ENCODE measurements around the gene CEP57. TPM values are rescaled to one million over a fixed set of nuclear protein-coding genes. Genes with fewer than 3 reads are reported as not detected.
A peak's percentile ranks its signal among the peaks of the same experiment; 100 is the strongest.

Gene CEP57
- 17.3 and 22.8 TPM in 2 replicates for total RNA-seq

DNA sequence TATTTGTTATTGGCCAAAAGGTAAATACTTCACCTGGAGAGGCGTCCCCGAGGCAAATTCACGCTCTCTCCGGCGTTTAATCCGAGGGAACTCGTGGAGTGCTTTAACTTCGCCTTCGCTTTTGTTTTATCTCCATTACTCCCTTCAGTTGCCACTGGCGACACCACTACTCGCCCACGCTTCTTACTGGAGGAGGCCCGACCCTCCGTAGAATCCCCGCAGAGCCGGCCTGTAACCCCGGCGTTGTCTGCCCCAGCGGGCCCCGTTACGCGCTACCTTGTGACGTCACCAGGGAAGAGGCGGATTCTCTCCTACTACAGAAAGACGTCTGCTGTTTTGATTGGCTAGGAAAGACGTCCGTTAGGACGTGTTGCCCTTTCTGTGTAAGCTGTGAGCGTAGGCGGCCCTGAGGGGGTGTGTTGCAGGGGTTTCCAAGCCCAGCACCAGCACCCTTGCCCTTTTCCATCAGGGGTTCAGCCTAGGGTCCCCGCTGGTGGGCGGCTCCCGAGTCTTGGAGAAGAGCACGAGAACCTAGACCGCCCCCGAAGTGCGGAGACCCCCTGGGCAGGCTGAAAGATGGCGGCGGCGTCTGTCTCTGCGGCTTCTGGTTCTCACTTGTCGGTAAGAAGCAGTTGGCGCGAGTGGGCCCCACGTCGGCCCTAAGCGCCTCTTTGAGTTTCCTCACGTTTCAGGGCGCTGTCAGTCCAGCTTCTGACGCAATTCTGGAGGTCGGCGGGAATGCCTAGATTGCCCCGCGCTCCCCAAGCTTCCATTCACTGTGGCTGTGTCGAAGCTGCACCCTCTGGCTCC is at the start of gene CEP57:
TSS of gene CEP57 (plus strand) at position 376 of the 810 bp plus-strand sequence. CDS start at position 577, 201 bp downstream.
- DNase-seq (ENCODE audit: extremely low read depth, low read depth, low spot score) = peak; percentile 90

DNA sequence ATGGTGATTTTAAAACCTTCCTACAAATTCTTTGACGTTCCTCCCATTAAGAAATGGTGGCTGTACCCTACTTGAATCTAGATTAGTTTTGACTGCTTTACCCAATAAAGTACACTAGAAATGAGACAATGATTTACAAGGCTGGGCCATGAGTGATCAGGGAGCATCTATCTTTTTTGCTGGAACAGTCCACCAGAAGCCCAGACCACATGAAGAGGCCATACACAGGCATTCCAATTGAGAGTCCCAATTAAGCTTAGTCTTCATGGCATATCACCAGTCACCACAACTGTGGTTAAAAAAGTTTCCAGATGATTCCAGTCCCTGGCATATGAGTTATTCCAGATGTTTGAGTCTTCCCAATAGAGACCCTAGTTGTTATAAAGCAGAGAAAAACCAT is 40.2 kb upstream of the CEP57 start:
- DNase-seq (ENCODE audit: extremely low read depth, low read depth, low spot score) = no peak

DNA sequence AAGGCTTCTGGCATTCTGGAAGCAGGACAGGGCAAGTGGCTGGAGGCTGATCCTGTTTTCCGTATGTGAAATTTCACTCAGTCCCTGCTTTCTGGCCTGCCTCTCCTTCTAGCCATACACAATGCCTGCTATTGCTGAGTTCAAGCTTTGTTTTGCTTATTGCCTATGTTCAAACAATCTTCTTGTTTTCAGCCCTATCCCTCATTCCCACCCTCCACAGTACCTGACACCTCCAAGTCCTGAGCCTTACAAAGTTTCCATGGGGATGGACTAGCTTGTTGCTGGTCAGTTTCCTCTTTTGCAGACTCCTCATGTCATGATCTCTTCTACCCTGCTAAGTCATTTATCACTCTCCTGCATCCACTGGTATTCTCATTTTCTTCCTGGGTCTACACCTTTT is 38.8 kb upstream of the CEP57 start:
- no peak for DNase-seq (ENCODE audit: extremely low read depth, low read depth, low spot score)

DNA sequence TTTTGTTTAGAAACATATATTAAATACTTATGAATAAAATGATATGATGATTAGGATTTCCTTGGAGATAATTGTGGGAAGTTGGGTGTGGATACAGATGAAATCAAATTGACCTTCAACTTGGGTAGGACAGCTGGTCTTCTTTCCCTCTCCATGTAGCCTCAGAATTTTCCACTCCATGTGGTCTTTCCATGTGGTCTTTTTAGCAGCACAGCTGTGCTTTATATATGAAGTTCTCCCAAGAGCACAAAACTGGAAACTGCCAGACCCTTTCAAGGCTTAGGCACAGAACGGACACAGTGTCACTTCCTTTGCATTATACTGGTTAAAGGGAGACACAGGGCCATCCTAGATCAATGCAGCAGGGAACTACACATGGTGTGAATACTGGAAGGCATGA is 29.4 kb upstream of the CEP57 start:
- no peak for DNase-seq (ENCODE audit: extremely low read depth, low read depth, low spot score)

- no peak for DNase-seq (ENCODE audit: extremely low read depth, low read depth, low spot score)
These were observed 27.8 kb upstream of the CEP57 start for GRCh38 chr11:95762534-95762933.

DNA sequence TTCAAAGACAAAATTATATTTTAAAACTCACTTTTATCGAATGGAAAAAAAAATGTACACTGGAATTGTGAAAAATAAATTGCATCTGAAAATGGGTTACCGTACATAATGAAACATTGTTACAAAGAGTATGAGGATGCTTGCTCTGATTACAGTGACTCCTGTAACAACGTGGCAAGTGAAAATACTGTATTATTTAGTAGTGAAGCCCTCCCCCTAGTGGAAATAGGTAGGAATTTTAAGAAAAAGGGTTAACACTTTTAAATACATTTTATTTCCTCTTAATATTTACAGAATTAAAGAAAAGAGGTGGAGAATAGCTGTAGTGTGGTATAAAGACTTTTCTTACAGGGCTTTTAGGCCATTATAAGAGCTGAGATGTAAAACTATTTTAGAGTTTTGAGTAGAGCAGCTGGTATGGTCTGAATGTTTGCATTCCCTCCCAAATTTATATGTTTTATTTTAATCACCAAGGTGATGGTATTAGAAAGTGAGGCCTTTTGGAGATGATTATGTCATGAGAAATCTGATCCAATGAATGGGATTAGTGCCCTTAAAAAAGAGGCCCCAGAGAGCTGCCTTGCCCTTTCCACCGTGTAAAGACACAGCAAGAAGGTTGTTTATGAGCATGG is 25.9 kb upstream of the CEP57 start:
- DNase-seq (ENCODE audit: extremely low read depth, low read depth, low spot score) = peak; percentile 16

GRCh38 chr11:95766701-95767100 is 23.6 kb upstream of the CEP57 start:
- DNase-seq (ENCODE audit: extremely low read depth, low read depth, low spot score) = no peak

- no peak for DNase-seq (ENCODE audit: extremely low read depth, low read depth, low spot score)
These were observed 22.8 kb upstream of the CEP57 start for GRCh38 chr11:95767498-95767897.

- DNase-seq (ENCODE audit: extremely low read depth, low read depth, low spot score) = no peak
These were observed 21.8 kb upstream of the CEP57 start for GRCh38 chr11:95768521-95768920.

DNA sequence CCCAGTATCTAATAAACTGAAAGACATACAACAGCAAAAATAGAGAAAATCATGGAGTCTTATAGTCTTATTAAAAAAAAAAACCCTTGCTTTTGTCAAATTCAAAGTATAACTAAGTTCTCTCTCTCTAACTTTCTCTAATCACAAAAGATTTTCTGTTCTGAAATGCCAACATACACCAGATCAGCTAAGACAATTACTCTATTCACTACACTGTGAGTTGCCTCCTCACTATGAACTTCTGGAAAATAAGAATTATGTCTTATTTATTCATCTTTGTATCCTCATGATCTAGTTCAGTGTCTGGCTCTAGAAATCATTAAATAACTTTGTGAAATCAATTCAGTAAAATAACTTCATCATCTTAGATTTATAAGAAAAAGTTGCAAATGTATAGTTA is 13.4 kb upstream of the CEP57 start:
- DNase-seq (ENCODE audit: extremely low read depth, low read depth, low spot score) = no peak

DNA sequence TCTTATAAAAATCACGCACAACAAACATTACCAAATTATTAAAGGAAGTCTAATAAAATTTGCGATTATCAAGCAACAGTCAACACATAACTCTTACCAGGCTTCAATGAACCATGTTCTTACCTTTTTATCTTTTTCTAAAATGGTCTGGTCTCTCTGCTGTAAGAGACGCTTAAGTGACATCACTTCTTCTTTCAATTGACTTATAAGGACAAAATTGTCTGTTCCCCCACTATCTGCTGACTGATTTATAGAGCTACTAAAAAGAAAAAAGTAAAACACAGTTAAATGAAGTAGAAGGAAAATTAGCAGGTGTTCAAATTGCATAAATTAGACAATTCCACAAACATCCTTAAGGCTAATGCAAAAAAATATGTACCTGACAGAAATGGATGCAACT is 11.6 kb upstream of the CEP57 start:
- no peak for DNase-seq (ENCODE audit: extremely low read depth, low read depth, low spot score)

DNA sequence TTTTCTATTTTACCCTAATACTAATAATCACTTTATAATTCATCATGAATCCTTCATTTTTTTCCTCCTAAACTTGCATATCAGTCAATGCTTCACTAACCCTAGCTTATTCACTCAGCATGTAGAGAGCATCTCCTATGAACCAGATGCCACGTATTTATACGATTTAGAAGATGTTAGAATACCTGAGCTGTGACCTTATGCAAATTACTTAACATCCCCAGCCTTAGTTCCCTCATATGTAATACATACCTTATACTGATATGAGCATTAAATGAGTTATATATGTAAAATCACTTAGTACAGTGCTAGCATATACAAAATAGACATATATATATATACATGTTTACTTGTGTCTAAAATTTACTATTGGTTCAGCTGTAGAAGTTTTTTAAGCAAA is 9.8 kb upstream of the CEP57 start:
- DNase-seq (ENCODE audit: extremely low read depth, low read depth, low spot score) = no peak

DNA sequence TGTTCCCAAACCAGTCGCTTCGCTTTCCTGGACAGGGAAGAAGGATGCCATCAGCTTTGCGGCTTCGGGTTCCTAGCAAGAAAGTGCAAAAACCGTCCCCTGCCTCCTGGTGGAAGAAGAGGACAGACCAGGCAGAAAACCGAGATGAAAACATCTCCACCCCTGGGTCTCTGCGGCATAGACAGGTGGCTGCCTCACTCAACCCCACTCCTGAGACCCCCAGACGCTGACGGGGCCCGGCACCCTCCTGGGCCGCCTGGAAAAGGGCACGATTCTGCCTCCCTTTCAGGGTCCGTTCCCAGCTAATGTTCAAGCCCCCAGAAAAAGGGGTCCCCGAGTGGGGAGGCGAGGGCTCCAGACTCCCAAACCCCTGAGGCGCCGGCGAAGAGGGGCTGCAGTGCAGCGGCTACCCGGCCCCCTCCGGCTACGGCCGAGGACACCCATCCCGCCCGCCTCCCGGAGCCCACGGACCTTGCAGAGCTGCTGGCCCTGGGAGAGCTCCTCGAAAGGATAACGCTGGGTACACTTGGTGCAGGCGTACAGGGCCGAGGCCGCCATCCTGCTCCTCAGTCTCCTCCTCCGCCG is 1.3 kb upstream of the CEP57 start:
- DNase-seq (ENCODE audit: extremely low read depth, low read depth, low spot score) = no peak

DNA sequence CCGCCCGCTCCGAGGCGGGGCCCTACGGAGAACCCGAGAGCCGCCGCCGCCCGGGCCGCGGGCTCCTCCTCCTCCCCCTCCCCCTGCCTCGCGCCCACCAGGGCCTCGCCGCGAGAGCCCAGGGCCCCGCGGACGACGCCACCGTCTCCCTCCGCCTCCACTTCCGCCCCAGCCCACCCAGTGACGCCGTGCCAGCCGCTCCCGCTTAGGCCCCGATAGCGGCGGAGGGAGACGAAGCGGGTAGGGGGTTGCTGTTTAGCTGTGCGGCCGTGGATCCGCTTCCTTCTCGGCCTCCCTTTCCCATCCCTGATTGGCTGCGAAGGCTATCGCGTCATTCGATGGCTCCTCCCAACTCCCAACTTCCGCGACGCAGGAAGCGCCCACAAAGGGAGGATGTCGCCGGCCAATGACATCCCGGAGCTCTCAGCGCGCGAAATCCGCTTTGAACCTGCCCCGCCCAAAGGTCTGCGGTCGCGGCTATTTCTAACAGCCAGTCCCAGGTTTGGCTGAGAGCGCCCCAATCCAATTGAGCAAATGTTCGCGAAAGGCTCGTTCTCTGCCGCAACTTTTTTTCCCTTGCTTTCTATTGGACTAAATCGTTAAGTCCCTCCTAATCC is 684 bp upstream of the CEP57 start, which contains the start of gene FAM76B:
TSS of gene FAM76B (minus strand) at position 277 of the 617 bp plus-strand sequence. CDS start 304 bp downstream, outside the sequence.
- DNase-seq (ENCODE audit: extremely low read depth, low read depth, low spot score) = peak; percentile 81

DNA sequence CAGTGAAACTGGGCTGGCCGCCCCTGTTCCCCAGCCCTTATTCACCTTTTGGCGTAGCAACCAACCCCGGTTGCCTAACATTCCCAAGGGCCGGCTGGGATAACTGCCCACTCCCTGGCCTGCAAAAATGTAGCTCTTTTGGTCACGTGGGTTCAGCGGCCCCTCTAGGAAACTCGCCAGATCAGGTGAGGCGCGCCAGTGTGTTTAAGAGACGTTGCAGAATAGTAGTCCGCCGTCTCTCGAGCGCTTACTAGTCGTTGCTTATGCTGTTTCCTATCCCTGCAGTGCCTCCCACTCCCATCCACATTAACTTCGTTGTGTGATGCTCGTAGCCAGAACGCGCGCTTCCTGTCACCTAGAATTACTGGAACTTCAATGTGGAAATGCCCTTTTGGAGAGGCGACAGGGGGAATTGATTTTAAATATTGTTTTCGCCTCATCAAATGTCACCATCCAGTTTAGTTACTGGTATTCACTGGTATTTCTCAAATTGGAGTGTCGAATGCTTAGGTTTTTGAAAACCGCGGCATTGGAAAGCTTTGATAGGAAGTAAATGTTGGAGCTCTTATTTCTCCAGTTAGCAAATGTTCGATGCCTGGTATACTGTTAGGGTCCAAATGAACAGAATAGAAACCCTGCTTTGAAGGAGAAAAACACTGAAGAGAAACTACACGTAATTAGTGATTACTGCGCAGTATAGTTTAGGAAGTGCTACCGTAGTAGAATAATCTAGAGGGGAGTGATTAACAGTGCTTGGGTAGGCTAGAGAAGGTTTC is 823 bp downstream of the CEP57 start:
- DNase-seq (ENCODE audit: extremely low read depth, low read depth, low spot score) = no peak

DNA sequence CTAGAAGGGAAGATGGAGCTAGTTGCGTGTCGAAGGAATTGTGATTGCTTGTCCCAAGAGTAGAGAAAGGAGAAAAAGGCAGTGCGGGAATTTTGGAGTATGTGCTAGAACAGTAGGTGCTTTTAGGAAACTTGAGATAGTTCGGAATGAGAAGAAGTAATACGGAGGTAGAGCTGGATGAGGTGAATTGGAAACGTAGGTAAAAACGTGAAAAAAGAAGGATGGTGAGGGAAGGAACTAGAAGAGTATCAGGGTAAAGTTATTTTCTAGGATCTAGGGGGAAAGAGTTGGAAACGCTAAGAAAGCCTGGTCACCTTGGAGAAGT is 1.4 kb downstream of the CEP57 start:
- DNase-seq (ENCODE audit: extremely low read depth, low read depth, low spot score) = no peak

DNA sequence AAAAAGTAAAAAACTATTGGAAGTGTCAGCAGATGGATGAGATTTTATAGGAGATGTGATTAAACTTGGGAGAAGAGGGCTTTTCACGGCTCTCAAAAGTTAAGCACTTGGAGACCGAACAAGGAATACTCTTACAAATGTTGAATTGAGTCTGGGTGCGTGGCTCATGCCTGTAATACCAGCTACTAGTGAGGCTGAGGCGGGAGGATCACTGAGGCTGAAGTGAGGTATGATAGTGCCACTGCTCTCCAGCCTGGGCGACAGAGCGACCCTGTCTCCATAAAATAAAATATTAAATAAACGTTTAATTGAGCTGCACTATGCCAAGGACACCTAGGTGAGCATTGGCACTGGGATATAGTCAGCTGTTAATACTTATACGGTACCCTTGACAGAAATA is 1.9 kb downstream of the CEP57 start:
- DNase-seq (ENCODE audit: extremely low read depth, low read depth, low spot score) = no peak

DNA sequence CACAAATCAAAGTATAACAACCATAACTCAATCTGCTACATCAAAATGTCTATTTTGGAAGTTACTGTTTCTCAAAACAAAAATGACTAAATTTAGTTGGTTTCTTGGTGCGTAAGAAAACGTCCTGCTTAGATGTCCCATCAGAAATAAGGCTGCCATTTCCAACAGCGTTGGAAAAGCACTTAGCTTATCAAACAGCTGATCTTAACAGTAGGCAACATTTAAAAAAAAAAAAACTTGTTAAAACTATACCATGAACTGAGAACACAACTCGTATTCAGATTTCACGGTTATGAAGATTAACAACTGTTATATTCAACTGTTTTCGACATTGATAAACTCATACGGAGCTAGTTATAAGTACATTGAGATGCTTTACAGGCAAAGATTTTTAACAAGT is 2.4 kb downstream of the CEP57 start:
- DNase-seq (ENCODE audit: extremely low read depth, low read depth, low spot score) = no peak

DNA sequence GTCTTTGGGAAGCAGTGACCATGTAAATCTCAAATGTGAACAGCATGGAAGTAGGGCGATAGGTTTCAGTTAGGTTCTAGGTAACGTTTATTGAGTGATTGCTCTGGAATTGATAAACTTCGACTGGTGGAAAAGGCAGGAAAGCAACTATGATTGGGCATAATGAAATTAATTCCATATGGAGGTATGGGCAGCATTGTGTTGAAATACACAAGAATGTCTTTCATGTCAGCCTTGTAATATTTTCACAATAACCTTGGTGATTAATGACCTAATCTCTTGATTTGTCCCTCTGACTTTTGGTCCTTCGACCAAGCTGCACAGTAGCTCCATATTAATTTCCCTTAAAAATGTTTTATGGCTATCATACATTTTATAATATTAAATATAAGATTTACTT is 2.8 kb downstream of the CEP57 start:
- DNase-seq (ENCODE audit: extremely low read depth, low read depth, low spot score) = no peak

DNA sequence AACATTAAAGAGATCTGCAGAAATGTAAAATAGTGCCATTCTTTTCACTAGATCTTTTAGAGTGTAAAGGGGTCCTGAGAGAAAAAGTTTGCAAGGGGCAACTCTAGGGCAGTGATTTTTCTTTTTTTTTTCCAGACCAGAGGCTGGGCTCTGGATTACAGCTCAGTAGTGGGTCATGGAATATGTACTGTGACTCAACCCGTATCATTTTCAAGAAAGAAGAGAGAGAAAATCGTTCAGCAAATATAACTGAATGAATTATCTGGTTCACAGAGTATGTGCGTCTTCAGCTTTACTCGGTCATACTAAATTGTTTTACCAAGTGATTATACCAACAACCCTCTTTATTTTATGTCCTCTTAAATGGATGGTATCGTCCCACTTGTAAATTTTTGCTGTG is 3.8 kb downstream of the CEP57 start:
- no peak for DNase-seq (ENCODE audit: extremely low read depth, low read depth, low spot score)
